B cell (primary cell): ENCODE data around the gene ACOX3. TPM values are rescaled to one million over a fixed set of nuclear protein-coding genes. Genes with fewer than 3 reads are reported as not detected.

ENCODE experiments used
- ATAC-seq: fragments of 200-7000 bp; cut with Tn5 transposase; one replicate; pipeline ENCODE4 v1.10.0; 2021; ENCODE audit warnings: low read depth, mild to moderate bottlenecking, moderate number of reproducible peaks, moderate library complexity
- CTCF ChIA-PET: fragments of 350-600 bp; sonication (Branson Sonifier 250); formaldehyde crosslinking; loops from one replicate; lab custom pipeline; 2021; ENCODE audit warnings: antibody characterized with exemption, inconsistent platforms; lab: Charles Lee
- POLR2A ChIA-PET: fragments of 350-600 bp; sonication (Branson Sonifier 250); formaldehyde crosslinking; loops from one replicate; lab custom pipeline; 2021; ENCODE audit warnings: antibody characterized with exemption; lab: Charles Lee
- DNase-seq: peaks from one replicate; pipeline ENCODE4 v3.0.0; 2013
- H2AFZ ChIP-seq: 2 replicates; pipeline ENCODE4 v1.6.1; 2012; ENCODE audit warnings: mild to moderate bottlenecking, low read depth, low read length; ENCODE audit not compliant: insufficient read depth, poor library complexity, severe bottlenecking
- H3K27ac ChIP-seq, 2 donors: 1 replicate in 1 of 2; 2 replicates in 1 of 2; pipeline ENCODE4 v1.5.1; 2012 to 2013; ENCODE audit warnings: low read length in 2 of 2, mild to moderate bottlenecking in 2 of 2, moderate library complexity in 1 of 2
- H3K27me3 ChIP-seq, 4 experiments: fragments of 200-600 bp in 1 of 4; sonication (generic) in 1 of 4; replicated peaks in 1 of 4; 1 replicate in 2 of 4; 2 replicates in 2 of 4; pipeline versions ENCODE4 v1.6.1 to v1.7.0; 2013 to 2016; ENCODE audit warnings: low read length in 3 of 4, mild to moderate bottlenecking in 2 of 4, mixed read lengths in 1 of 4, moderate library complexity in 1 of 4; ENCODE audit not compliant: insufficient read depth in 4 of 4, control insufficient read depth in 3 of 4; ENCODE audit errors: control extremely low read depth in 1 of 4
- H3K36me3 ChIP-seq, 2 experiments: replicated peaks in 1 of 2; 1 replicate in 1 of 2; 2 replicates in 1 of 2; pipeline versions ENCODE4 v1.6.1 to v1.7.1; 2013; ENCODE audit warnings: low read length in 1 of 2; ENCODE audit not compliant: insufficient read depth in 2 of 2, control insufficient read depth in 1 of 2; ENCODE audit errors: control extremely low read depth in 1 of 2, extremely low read depth in 1 of 2
- H3K4me1 ChIP-seq, 2 donors: fragments of 200-600 bp in 1 of 2; sonication (generic) in 1 of 2; 1 replicate in 1 of 2; 2 replicates in 1 of 2; pipeline versions ENCODE4 v1.5.1 to v1.6.1; 2013 to 2017; ENCODE audit warnings: low read length in 2 of 2; ENCODE audit not compliant: control insufficient read depth in 2 of 2, insufficient read depth in 2 of 2
- H3K4me2 ChIP-seq: replicated peaks from 2 replicates; pipeline ENCODE3; 2012; ENCODE audit warnings: mild to moderate bottlenecking, low read depth, low read length; ENCODE audit not compliant: poor library complexity, severe bottlenecking
- H3K4me3 ChIP-seq, 5 experiments: fragments of 200-600 bp in 1 of 5; sonication (generic) in 1 of 5; 1 replicate in 3 of 5; 2 replicates in 2 of 5; pipeline versions ENCODE4 v1.5.1 to v1.7.0; 2011 to 2016; ENCODE audit warnings: low read length in 4 of 5, mild to moderate bottlenecking in 4 of 5, low read depth in 2 of 5, control low read depth in 1 of 5, moderate library complexity in 1 of 5; ENCODE audit not compliant: insufficient read depth in 1 of 5; ENCODE audit errors: control extremely low read depth in 1 of 5, extremely low read depth in 1 of 5
- H3K79me2 ChIP-seq: fragments of 200-600 bp; sonication (generic); one replicate; pipeline ENCODE4 v1.6.0; 2016; ENCODE audit warnings: low read length; ENCODE audit not compliant: control insufficient read depth, insufficient read depth
- H3K9ac ChIP-seq: fragments of 200-600 bp; sonication (generic); 2 replicates; pipeline ENCODE4 v1.6.1; 2017; ENCODE audit warnings: mild to moderate bottlenecking, low read length, moderate library complexity
- H3K9me3 ChIP-seq, 3 donors: one replicate each; pipeline versions ENCODE4 v1.6.1 to v1.7.1; 2013; ENCODE audit warnings: low read length in 2 of 3; ENCODE audit not compliant: control insufficient read depth in 2 of 3, insufficient read depth in 1 of 3; ENCODE audit errors: control extremely low read depth in 1 of 3
- H4K20me1 ChIP-seq: 2 replicates; pipeline ENCODE4 v1.6.0; 2012; ENCODE audit warnings: mild to moderate bottlenecking, low read length; ENCODE audit not compliant: insufficient read depth, control insufficient read depth, poor library complexity, severe bottlenecking
- H3K27ac Mint-ChIP-seq: one replicate; pipeline ENCODE4 v1.8.0; 2021; ENCODE audit warnings: mixed read lengths
- H3K27me3 Mint-ChIP-seq: one replicate; pipeline ENCODE4 v1.8.0; 2021; ENCODE audit warnings: mixed read lengths
- H3K4me1 Mint-ChIP-seq: one replicate; pipeline ENCODE4 v1.8.0; 2021; ENCODE audit warnings: mixed read lengths
- H3K4me3 Mint-ChIP-seq: one replicate; pipeline ENCODE4 v1.8.0; 2021; ENCODE audit warnings: mixed read lengths
- H3K9me3 Mint-ChIP-seq: one replicate; pipeline ENCODE4 v1.8.0; 2022; ENCODE audit warnings: mixed read lengths; ENCODE audit not compliant: insufficient read depth
- EZH2 ChIP-seq: IDR thresholded peaks from 2 replicates; pipeline ENCODE4 v1.6.1; 2012; ENCODE audit warnings: borderline replicate concordance, low read depth, mild to moderate bottlenecking, moderate library complexity, low read length; ENCODE audit not compliant: insufficient read depth, poor library complexity, severe bottlenecking
- WGBS: methylation state at CpG from one replicate; pipeline ENCODE4 v1.1.5; 2013; ENCODE audit warnings: missing lambda C conversion rate; ENCODE audit not compliant: insufficient coverage; 5-methylcytosine and 5-hydroxymethylcytosine counted together
- intact Hi-C: fragments of 100-400 bp; cut with micrococcal nuclease; formaldehyde crosslinking; loops from one replicate; pipeline ENCODE4 v1.10.0; 2022
- polyA plus RNA-seq: library from polyadenylated mRNA; depleted of rRNA; stranded (reverse); fragments of >200 nt; gene quantifications from 2 replicates; pipeline ENCODE4 v1.2.3, GENCODE V29; 2012
- total RNA-seq, 2 donors: library from RNA; stranded (reverse); fragments of 120-200 nt in 1 of 2; gene quantifications; 1 replicate in 1 of 2; 2 replicates in 1 of 2; pipeline versions ENCODE4 v1.2.3 to v1.2.4, GENCODE V29; 2013 to 2022
- TF ChIP-seq, protein P1 (sequence below): fragments of 200-600 bp; IDR thresholded peaks from one replicate; pipeline ENCODE4 v1.8.0; 2022; ENCODE audit warnings: antibody characterized with exemption, mild to moderate bottlenecking

ACOX3 gene
- total and polyA plus RNA-seq, 2 donors (not counting 1 experiment from before 2014, with no cell fraction given) = 4.6 to 23.1 TPM

DNA sequence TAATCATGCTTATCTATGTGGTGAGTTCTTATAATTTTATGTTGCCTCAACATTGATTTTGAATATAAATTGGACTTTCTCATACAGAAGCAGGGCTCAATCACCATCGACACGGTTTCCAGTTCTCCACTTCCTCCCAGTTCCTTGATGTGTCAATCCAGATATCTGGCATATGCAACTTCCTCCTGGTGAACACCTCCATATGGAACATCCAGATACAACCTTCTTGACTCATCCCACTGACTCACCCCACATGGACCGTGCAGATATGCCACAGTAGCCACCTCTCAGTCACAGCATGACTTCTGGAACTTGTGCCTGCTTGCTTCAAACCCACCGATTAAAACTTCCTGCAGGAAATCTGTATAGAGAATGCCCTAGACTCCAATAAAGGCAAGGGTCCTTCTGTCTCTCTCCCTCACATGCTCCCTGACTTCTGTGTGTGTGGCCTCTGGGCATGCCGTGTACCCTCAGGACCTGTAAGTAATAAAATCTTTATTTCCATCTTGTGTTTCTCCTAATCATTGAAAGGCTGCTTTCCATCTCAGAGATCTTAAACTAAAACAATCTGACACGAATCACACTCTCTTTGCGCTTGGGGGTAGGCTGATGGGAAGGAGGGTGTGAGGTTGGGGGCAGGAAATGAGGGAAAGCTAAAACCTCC lies 104.0 kb downstream of the ACOX3 start:
- no peak overlapping the region for H3K4me2 ChIP-seq
- no peaks in the 10 kb centered on the region for H4K20me1 ChIP-seq
- 95% methylated on average over 4 of the region's 7 CpGs for WGBS
- intact Hi-C loops = no loop called here
- ATAC-seq = no peak
- H3K79me2 ChIP-seq = no peaks in the 10 kb centered on the region
- H3K4me1 Mint-ChIP-seq = no peaks in the 10 kb centered on the region
- no peaks in the 10 kb centered on the region for H3K4me1 ChIP-seq
- DNase-seq = no peak
- H3K9me3 ChIP-seq = peaks cover 0 to 40% (median 11%) of the 10 kb centered on the region in 3 donors
- H3K27ac ChIP-seq = no peak overlapping the region
- H3K4me3 ChIP-seq = no peak overlapping the region
- no peak overlapping the region for H3K9ac ChIP-seq
- POLR2A ChIA-PET = no interaction called here
- H3K4me3 Mint-ChIP-seq = no peak overlapping the region
- no peak for TF ChIP-seq EZH2
- TF ChIP-seq, protein P1, sequence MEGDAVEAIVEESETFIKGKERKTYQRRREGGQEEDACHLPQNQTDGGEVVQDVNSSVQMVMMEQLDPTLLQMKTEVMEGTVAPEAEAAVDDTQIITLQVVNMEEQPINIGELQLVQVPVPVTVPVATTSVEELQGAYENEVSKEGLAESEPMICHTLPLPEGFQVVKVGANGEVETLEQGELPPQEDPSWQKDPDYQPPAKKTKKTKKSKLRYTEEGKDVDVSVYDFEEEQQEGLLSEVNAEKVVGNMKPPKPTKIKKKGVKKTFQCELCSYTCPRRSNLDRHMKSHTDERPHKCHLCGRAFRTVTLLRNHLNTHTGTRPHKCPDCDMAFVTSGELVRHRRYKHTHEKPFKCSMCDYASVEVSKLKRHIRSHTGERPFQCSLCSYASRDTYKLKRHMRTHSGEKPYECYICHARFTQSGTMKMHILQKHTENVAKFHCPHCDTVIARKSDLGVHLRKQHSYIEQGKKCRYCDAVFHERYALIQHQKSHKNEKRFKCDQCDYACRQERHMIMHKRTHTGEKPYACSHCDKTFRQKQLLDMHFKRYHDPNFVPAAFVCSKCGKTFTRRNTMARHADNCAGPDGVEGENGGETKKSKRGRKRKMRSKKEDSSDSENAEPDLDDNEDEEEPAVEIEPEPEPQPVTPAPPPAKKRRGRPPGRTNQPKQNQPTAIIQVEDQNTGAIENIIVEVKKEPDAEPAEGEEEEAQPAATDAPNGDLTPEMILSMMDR = no peak
- no peaks in the 10 kb centered on the region for H3K36me3 ChIP-seq
- CTCF ChIA-PET = no interaction called here
- no peak overlapping the region for H2AFZ ChIP-seq
- H3K9me3 Mint-ChIP-seq = peaks cover 9% of the 10 kb centered on the region
- no peaks in the 10 kb centered on the region for H3K27me3 ChIP-seq
- H3K27ac Mint-ChIP-seq = no peak overlapping the region
- H3K27me3 Mint-ChIP-seq = no peaks in the 10 kb centered on the region

DNA sequence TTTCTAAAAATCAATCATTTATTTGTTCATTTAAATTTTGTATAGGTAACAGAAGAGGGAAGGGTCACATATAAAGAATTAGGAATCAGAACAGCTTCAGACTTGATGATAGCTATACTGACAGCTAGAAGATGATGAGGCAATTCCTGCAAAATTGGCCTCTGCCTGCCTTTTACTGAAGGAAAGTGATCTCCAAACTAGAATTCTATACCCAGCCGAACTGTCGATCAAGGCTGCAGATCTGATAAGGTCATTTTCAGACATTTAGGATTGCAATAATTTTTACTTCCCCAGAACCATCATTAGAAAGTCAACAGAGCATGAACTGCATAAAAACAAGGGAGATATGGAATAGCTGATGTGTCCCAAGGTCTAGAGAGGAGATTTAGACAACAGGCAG lies 104.7 kb downstream of the ACOX3 start:
- Mint-ChIP-seq H3K27me3 (no peaks in the 10 kb centered on the region), H3K4me3 (no peak overlapping the region), H3K4me1 (no peaks in the 10 kb centered on the region), H3K9me3 (peaks cover 9% of the 10 kb centered on the region), H3K27ac (no peak overlapping the region)
- no peaks in the 10 kb centered on the region for H3K79me2 ChIP-seq
- no peaks in the 10 kb centered on the region for H3K36me3 ChIP-seq
- intact Hi-C loops = no loop called here
- peaks cover 0 to 41% (median 11%) of the 10 kb centered on the region in 3 donors for H3K9me3 ChIP-seq
- TF ChIP-seq EZH2 = no peak
- TF ChIP-seq, protein P1 = no peak
- no peak overlapping the region for H3K4me2 ChIP-seq
- ChIA-PET POLR2A (no interaction called here), CTCF (no interaction called here)
- no peak overlapping the region for H3K9ac ChIP-seq
- no peak for ATAC-seq
- no peak for DNase-seq
- H3K4me1 ChIP-seq = no peaks in the 10 kb centered on the region
- no peaks in the 10 kb centered on the region for H4K20me1 ChIP-seq
- no peak overlapping the region for H3K4me3 ChIP-seq
- no peaks in the 10 kb centered on the region for H3K27me3 ChIP-seq
- H3K27ac ChIP-seq = no peak overlapping the region
- WGBS = no CpG with 5 or more reads among the region's 2 CpGs
- no peak overlapping the region for H2AFZ ChIP-seq
